NB4 (cell line): Measurements from ENCODE around the gene PCDH15.

Source experiments
- DNase-seq: peaks from one replicate; pipeline ENCODE4 v3.0.0; 2010; ENCODE audit warnings: low read depth
- H3K4me3 ChIP-seq: one replicate; pipeline ENCODE4 v1.5.1; 2011; ENCODE audit warnings: mild to moderate bottlenecking, low read depth, low read length, moderate library complexity
- CTCF ChIP-seq: IDR thresholded peaks from one replicate; pipeline ENCODE4 v1.5.1; 2012; ENCODE audit warnings: low read depth, low read length
- MAX ChIP-seq: IDR thresholded peaks from 2 replicates; pipeline ENCODE4 v1.6.1; 2011; ENCODE audit warnings: low read depth, low read length
- MYC ChIP-seq: IDR thresholded peaks from 2 replicates; pipeline ENCODE4 v1.6.1; 2011; ENCODE audit warnings: low read depth, low read length
- POLR2A ChIP-seq: IDR thresholded peaks from 2 replicates; pipeline ENCODE4 v1.6.1; 2011; ENCODE audit warnings: mild to moderate bottlenecking; ENCODE audit not compliant: insufficient read length; ENCODE audit errors: extremely low read depth

The PCDH15 gene

GRCh38 chr10:54594289-54594688 lies 206.7 kb downstream of the PCDH15 start:
- DNase-seq = no peak
- H3K4me3 ChIP-seq = no peak overlapping the region
- TF ChIP-seq MYC (no peak), CTCF (no peak), POLR2A (no peak), MAX (no peak)

- no peak for DNase-seq
- no peak for TF ChIP-seq MYC
- no peak for TF ChIP-seq CTCF
- no peak for TF ChIP-seq POLR2A
- TF ChIP-seq MAX = no peak
These were observed 213.1 kb downstream of the PCDH15 start for GRCh38 chr10:54587971-54588370.

GRCh38 chr10:54585572-54585971 lies 215.5 kb downstream of the PCDH15 start:
- TF ChIP-seq MYC (no peak), MAX (no peak), CTCF (no peak)
- no peak for DNase-seq
- H3K4me3 ChIP-seq = no peak overlapping the region

More at GRCh38 chr10:54587971-54588370, 213.1 kb downstream of the PCDH15 start:
- no peak overlapping the region for H3K4me3 ChIP-seq

GRCh38 chr10:54577682-54578081 lies 223.3 kb downstream of the PCDH15 start:
- no peak overlapping the region for H3K4me3 ChIP-seq
- DNase-seq = no peak
- TF ChIP-seq MYC (no peak), CTCF (no peak), POLR2A (no peak), MAX (no peak)

GRCh38 chr10:54576541-54576940 lies 224.5 kb downstream of the PCDH15 start:
- TF ChIP-seq MAX (no peak), POLR2A (no peak), CTCF (no peak), MYC (no peak)
- H3K4me3 ChIP-seq = no peak overlapping the region
- no peak for DNase-seq

- TF ChIP-seq POLR2A (no peak), CTCF (no peak), MAX (no peak), MYC (no peak)
- no peak for DNase-seq
- no peak overlapping the region for H3K4me3 ChIP-seq
These were observed 241.5 kb downstream of the PCDH15 start for GRCh38 chr10:54559498-54559897.
